Motor neuron (in vitro differentiated cells): ENCODE results near the gene STIM2. TPM values are rescaled to one million over a fixed set of nuclear protein-coding genes. Genes with fewer than 3 reads are reported as not detected.
"Not testable (repeated sequence)": the region's sequence is repeated elsewhere in the genome, so short reads cannot be mapped to it uniquely, and the experiment has no call there.

Source experiments
- ATAC-seq, 8 experiments: fragments of 200-7000 bp; cut with Tn5 transposase; replicated peaks in 6 of 8; 2 replicates each; pipeline ENCODE4 v1.8.0; 2021; ENCODE audit warnings: mild to moderate bottlenecking in 8 of 8, moderate library complexity in 8 of 8
- H3K27ac ChIP-seq, 2 donors: fragments of 250-450 bp; sonication (Bioruptor Pico); 2 replicates each; pipeline ENCODE4 v1.9.0; 2021; ENCODE audit warnings: antibody characterized with exemption in 2 of 2, mild to moderate bottlenecking in 2 of 2, moderate library complexity in 1 of 2
- H3K4me1 ChIP-seq, 2 donors: fragments of 250-450 bp; sonication (Bioruptor Pico); replicated peaks in 1 of 2; 2 replicates each; pipeline ENCODE4 v1.6.1; 2021; ENCODE audit warnings: antibody characterized with exemption in 2 of 2, mild to moderate bottlenecking in 2 of 2, moderate library complexity in 1 of 2
- H3K4me3 ChIP-seq, 5 donors: fragments of 250-450 bp; sonication (Bioruptor Pico); 2 replicates each; pipeline ENCODE4 v1.9.0; 2021; ENCODE audit warnings: antibody characterized with exemption in 5 of 5, mild to moderate bottlenecking in 5 of 5, moderate library complexity in 4 of 5
- WGBS, 10 experiments: fragments of 450-650 bp; shearing (Covaris generic); methylation state at CpG; one replicate each; pipeline ENCODE4 v1.0.0; 2022; 5-methylcytosine and 5-hydroxymethylcytosine counted together
- in situ Hi-C, 9 experiments: fragments of 400-800 bp; cut with MboI; loops; one replicate each; pipeline ENCODE4 v1.15.0; 2021; ENCODE audit warnings: low sequenced_read_pairs in 9 of 9, low pct_unique_long_range_greater_than_20kb in 2 of 9; ENCODE audit not compliant: unreplicated experiment in 9 of 9
- total RNA-seq, 8 experiments: library from RNA; unstranded; fragments of 300-600 nt; gene quantifications; 2 replicates each; pipeline versions ENCODE4 v1.2.3 to v1.2.4, GENCODE V29; 2022

The STIM2 gene
- total RNA-seq, 8 experiments from 2014 or later: 17.6 to 36.8 (median 28.2) TPM

- in situ Hi-C loops, H3K27ac ChIP-seq, H3K4me3 ChIP-seq, ATAC-seq, H3K4me1 ChIP-seq: not testable (repeated sequence)
- 33 to 100% (median 69%) methylated on average over 1 to 6 of the region's 6 CpGs; no CpG with 5 or more reads in 2 of the 10 experiments for WGBS, 10 experiments
Measured at GRCh38 chr4:26822974-26823373, 37.7 kb upstream of the STIM2 start.

DNA sequence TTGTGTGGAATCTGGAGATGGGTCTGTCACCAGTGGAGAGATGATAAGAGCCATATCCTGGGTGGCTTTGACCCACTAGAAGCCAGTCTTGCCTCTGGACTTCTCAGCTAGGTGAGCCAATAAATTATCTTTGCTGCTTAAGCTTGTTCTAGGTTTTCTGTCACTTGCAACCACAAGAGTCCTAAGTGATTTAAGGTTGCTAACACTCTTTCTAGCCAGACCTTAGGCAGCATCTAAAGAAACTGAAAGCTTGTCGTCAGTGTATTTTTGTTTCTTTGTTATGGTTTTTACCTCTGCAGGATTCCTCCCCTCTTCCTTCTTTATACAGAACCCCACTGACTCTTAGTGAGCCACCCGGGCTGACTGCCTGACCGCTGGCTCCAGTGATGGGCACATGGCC is 37.1 kb upstream of the STIM2 start:
- Histone ChIP-seq H3K4me3 (no peak overlapping the region), H3K4me1 (no peaks in the 10 kb centered on the region), H3K27ac (no peak overlapping the region)
- in situ Hi-C loops: no loop called here
- no peak for ATAC-seq
- 50 to 100% (median 82%) methylated on average over 1 to 3 of the region's 3 CpGs; no CpG with 5 or more reads in 3 of the 10 experiments for WGBS, 10 experiments

DNA sequence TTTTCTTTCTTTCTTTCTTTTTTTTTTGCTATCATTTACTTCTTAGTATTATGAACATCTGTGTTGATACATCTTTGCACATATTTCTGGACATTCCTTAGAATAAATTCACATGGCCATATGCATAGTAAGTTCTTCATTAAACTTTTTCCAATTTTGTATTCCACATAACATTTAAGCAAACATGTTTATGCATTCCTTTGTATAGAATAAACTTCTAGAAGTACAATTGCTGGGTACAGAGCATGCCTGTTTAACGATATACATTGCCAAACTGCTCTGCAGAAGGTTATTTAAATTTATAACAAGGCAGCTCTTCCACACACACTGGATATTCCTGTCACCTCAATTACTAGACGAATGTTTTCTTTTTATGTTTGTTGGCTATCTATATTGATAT is 36.0 kb upstream of the STIM2 start:
- Histone ChIP-seq H3K4me1 (no peaks in the 10 kb centered on the region), H3K4me3 (no peak overlapping the region), H3K27ac (no peak overlapping the region)
- peak in 1 of 8 experiments; percentile 91 for ATAC-seq
- WGBS, 10 experiments: 0 to 100% (median 88%) methylated on average over 1 to 2 of the region's 2 CpGs; no CpG with 5 or more reads in 1 of the 10 experiments
- in situ Hi-C loops: no loop called here

- H3K4me3 ChIP-seq: no peak overlapping the region
- ATAC-seq: no peak
- WGBS, 10 experiments: 67 to 97% (median 83%) methylated on average over 1 to 9 of the region's 9 CpGs
- no peaks in the 10 kb centered on the region for H3K4me1 ChIP-seq
- no peak overlapping the region for H3K27ac ChIP-seq
- in situ Hi-C loops: no loop called here
Measured at GRCh38 chr4:26826721-26827120, 33.9 kb upstream of the STIM2 start.

- 60 to 98% (median 83%) methylated on average over 1 to 5 of the region's 6 CpGs; no CpG with 5 or more reads in 1 of the 10 experiments for WGBS, 10 experiments
- H3K27ac ChIP-seq, H3K4me3 ChIP-seq, H3K4me1 ChIP-seq, ATAC-seq, in situ Hi-C loops: not testable (repeated sequence)
Measured at GRCh38 chr4:26827336-26827735, 33.3 kb upstream of the STIM2 start.

- no peak overlapping the region for H3K27ac ChIP-seq
- 40 to 100% (median 86%) methylated on average over 1 to 5 of the region's 6 CpGs for WGBS, 10 experiments
Measured at GRCh38 chr4:26827798-26828197, 32.8 kb upstream of the STIM2 start.

GRCh38 chr4:26829018-26829417 is 31.6 kb upstream of the STIM2 start:
- in situ Hi-C loops: no loop called here
- ATAC-seq: no peak
- Histone ChIP-seq H3K27ac (no peak overlapping the region), H3K4me3 (no peak overlapping the region), H3K4me1 (no peaks in the 10 kb centered on the region)
- 65 to 100% (median 83%) methylated on average over 2 to 4 of the region's 4 CpGs; no CpG with 5 or more reads in 1 of the 10 experiments for WGBS, 10 experiments

More at GRCh38 chr4:26827798-26828197, 32.8 kb upstream of the STIM2 start:
- in situ Hi-C loops: no loop called here
- H3K4me3 ChIP-seq: no peak overlapping the region
- no peaks in the 10 kb centered on the region for H3K4me1 ChIP-seq
- no peak for ATAC-seq

- H3K4me1 ChIP-seq: no peaks in the 10 kb centered on the region
- WGBS, 10 experiments: 17 to 100% (median 78%) methylated on average over 1 to 2 of the region's 2 CpGs; no CpG with 5 or more reads in 4 of the 10 experiments
- peak in 3 of 8 experiments; percentile 58 to 85 (median 63) for ATAC-seq
- H3K4me3 ChIP-seq: no peak overlapping the region
- in situ Hi-C loops: no loop called here
- no peak overlapping the region for H3K27ac ChIP-seq
Measured at GRCh38 chr4:26830033-26830432, 30.6 kb upstream of the STIM2 start.

DNA sequence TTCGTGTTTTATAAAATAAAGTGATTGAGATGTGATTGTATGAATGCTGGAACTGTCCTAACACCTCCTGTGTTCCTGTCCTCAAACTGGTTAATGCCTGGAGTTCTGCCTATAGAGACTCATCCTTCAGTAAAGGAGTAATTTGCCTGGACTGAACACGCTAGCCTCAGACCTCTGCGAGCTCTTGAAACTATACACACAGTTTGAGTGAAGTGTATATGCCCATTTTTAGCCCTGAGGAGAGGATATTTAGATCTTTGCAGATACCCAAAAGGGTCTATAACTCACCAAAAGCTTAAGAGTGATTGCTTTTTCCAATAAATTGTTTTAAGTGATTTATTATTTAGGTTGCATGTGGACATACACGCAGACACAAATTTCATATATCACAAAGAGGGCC is 29.9 kb upstream of the STIM2 start:
- Histone ChIP-seq H3K4me1 (no peaks in the 10 kb centered on the region), H3K27ac (no peak overlapping the region), H3K4me3 (no peak overlapping the region)
- ATAC-seq: no peak
- 50 to 100% (median 94%) methylated on average over 1 to 4 of the region's 4 CpGs; no CpG with 5 or more reads in 1 of the 10 experiments for WGBS, 10 experiments
- in situ Hi-C loops: no loop called here

DNA sequence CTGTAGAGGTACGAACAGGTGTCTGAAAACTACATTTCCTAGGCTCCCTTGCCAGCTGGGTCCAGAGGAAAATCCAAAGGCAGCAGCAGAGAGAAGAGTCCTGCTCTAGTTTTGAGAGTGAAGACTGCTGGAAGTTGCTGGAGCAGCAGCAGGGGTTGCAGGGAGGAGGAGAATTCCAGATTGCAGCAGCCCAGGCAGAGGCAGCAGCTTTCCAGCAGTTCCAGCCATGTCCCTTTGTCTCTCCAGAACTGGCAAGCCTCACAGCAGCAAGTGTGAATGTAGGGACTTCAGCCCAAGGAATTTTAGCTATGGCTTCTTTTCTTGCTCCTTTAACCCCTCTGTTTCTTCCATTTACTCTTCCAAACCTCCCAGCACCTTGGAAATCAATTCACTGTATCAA is 24.1 kb upstream of the STIM2 start:
- 0 to 100% (median 60%) methylated on average over 1 of the region's 1 CpG; no CpG with 5 or more reads in 3 of the 10 experiments for WGBS, 10 experiments
- no peak for ATAC-seq
- in situ Hi-C loops: no loop called here

GRCh38 chr4:26837993-26838842 is 22.4 kb upstream of the STIM2 start:
- no peak overlapping the region for H3K27ac ChIP-seq
- no peaks in the 10 kb centered on the region for H3K4me1 ChIP-seq
- no peak for ATAC-seq
- H3K4me3 ChIP-seq: no peak overlapping the region
- in situ Hi-C loops: no loop called here
- 65 to 93% (median 80%) methylated on average over 4 to 8 of the region's 8 CpGs for whole genome bisulfite sequencing, 10 experiments

More for the DNA sequence above, 24.1 kb upstream of the STIM2 start:
- H3K4me1 ChIP-seq: no peaks in the 10 kb centered on the region
- H3K27ac ChIP-seq: no peak overlapping the region
- H3K4me3 ChIP-seq: no peak overlapping the region

- in situ Hi-C loops: no loop called here
- 25 to 100% (median 93%) methylated on average over 3 to 5 of the region's 5 CpGs; no CpG with 5 or more reads in 1 of the 10 experiments for WGBS, 10 experiments
Measured at GRCh38 chr4:26839016-26839415, 21.6 kb upstream of the STIM2 start.

DNA sequence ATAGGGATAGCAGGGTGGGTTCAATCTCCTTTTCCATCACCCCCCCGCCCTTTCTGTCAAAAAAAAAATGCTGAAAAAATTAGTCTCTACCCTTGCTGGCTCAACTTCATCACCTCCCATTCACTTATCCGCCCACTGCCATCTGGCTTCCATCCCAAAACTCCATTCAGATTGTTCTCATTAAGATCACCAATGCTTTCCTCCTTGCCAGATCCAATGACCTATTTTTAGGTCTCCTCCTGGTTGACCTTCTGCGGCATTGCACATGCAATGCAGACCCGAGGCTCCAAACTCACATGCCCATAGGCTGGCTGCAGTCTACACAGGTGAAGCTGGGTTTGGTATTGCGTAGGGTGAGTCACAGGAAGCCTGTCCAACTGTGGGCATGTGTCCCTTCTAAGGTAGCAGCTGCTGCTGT is 21.1 kb upstream of the STIM2 start:
- WGBS, 10 experiments: 0 to 100% (median 82%) methylated on average over 1 to 5 of the region's 5 CpGs
- in situ Hi-C loops: no loop called here

More at GRCh38 chr4:26839016-26839415, 21.6 kb upstream of the STIM2 start:
- Histone ChIP-seq H3K4me1 (no peaks in the 10 kb centered on the region), H3K4me3 (no peak overlapping the region), H3K27ac (no peak overlapping the region)
- no peak for ATAC-seq

More for the DNA sequence above, 21.1 kb upstream of the STIM2 start:
- no peaks in the 10 kb centered on the region for H3K4me1 ChIP-seq
- H3K4me3 ChIP-seq: no peak overlapping the region
- H3K27ac ChIP-seq: no peak overlapping the region
- ATAC-seq: peak in 3 of 8 experiments; percentile 31 to 76 (median 55)
